Breast epithelium (tissue), 4 donors: ENCODE data around the gene SCG5. TPM values are rescaled to one million over a fixed set of nuclear protein-coding genes. Genes with fewer than 3 reads are reported as not detected.

Experiments
- DNase-seq, 2 donors: peaks; one replicate each; pipeline ENCODE4 v3.0.0-alpha.2; 2019; ENCODE audit warnings: low spot score in 2 of 2
- H3K27ac ChIP-seq, 2 donors: fragments of 200-600 bp; sonication (generic) in 1 of 2; one replicate each; pipeline ENCODE4 v1.5.1; 2016 to 2019; ENCODE audit warnings: mild to moderate bottlenecking in 1 of 2
- H3K27me3 ChIP-seq, 2 donors: fragments of 200-600 bp; sonication (generic) in 1 of 2; one replicate each; pipeline versions ENCODE4 v1.5.1 to v1.6.0; 2017 to 2019; ENCODE audit warnings: control low read depth in 1 of 2, mild to moderate bottlenecking in 1 of 2
- H3K36me3 ChIP-seq: fragments of 200-600 bp; one replicate; pipeline ENCODE4 v1.5.1; 2019
- H3K4me1 ChIP-seq, 2 donors: fragments of 200-600 bp; sonication (generic); one replicate each; pipeline ENCODE4 v1.5.1; 2016 to 2019; ENCODE audit warnings: control low read depth in 1 of 2
- H3K4me3 ChIP-seq, 3 donors: fragments of 200-600 bp; sonication (generic); 1 replicate in 2 of 3; 2 replicates in 1 of 3; pipeline ENCODE4 v1.5.1; 2016 to 2019; ENCODE audit warnings: mild to moderate bottlenecking in 3 of 3, moderate library complexity in 2 of 3
- H3K9me3 ChIP-seq, 2 donors: fragments of 200-600 bp; sonication (generic) in 1 of 2; one replicate each; pipeline ENCODE4 v1.5.1; 2016 to 2019; ENCODE audit warnings: control low read depth in 1 of 2
- POLR2A ChIP-seq: fragments of 450-650 bp; IDR thresholded peaks from one replicate; pipeline ENCODE4 v1.6.1; 2016; ENCODE audit warnings: antibody characterized with exemption, mild to moderate bottlenecking, moderate library complexity
- POLR2AphosphoS5 ChIP-seq, 3 donors: sonication (generic); formaldehyde crosslinking; IDR thresholded peaks; one replicate each; pipeline ENCODE4 v1.6.1; 2017; ENCODE audit warnings: antibody characterized with exemption in 3 of 3
- intact Hi-C: fragments of 100-400 bp; cut with DNase I; formaldehyde crosslinking; loops from one replicate; pipeline ENCODE4 v1.15.1; 2023; ENCODE audit warnings: low total_unique reads
- total RNA-seq, 3 donors: library from RNA; depleted of rRNA; stranded (reverse); fragments of >200 nt; gene quantifications; one replicate each; pipeline ENCODE4 v1.1.0, GENCODE V29; 2016
- TF ChIP-seq, protein P1 (sequence below), 3 donors: fragments of 450-650 bp; IDR thresholded peaks; one replicate each; pipeline ENCODE4 v1.5.1; 2016 to 2017; ENCODE audit warnings: antibody characterized with exemption in 3 of 3, mild to moderate bottlenecking in 3 of 3, moderate library complexity in 3 of 3

The SCG5 gene
- total RNA-seq, 3 donors from 2014 or later: 5.0 to 11.1 TPM; not detected in 1

DNA sequence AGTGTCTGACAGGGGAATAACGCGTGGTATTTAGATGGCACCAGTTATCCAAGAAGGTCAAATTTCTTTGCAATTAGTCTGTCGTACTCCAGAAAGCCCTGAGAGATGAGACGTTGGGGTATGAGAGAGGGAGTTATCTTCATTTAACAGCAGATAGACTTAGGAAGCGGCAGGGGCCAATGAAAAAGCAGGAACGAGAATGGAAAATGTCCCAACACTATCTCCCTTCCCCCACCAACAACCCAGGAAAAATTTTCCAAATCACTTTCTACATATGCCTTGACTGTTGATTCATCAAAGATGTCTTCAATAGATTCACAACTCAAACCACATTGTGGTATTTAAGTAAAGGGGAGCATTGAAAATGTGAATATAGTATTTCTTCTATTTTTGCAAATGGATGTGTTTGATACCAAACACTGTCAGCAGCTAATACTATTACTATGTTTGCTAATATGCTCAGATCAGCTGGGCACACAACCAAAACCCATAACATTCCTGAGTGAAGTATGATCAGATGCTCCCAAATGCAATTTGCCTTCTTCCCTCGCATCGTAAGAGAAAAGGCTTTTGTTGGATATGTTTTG is 63.0 kb downstream of the SCG5 start:
- intact Hi-C loops: no loop called here
- Histone ChIP-seq H3K4me3 (no peak overlapping the region), H3K4me1 (no peaks in the 10 kb centered on the region), H3K27me3 (no peaks in the 10 kb centered on the region), H3K27ac (no peak overlapping the region), H3K9me3 (no peaks in the 10 kb centered on the region), H3K36me3 (no peaks in the 10 kb centered on the region)
- no peak for DNase-seq
- TF ChIP-seq POLR2A (no peak), POLR2AphosphoS5 (IDR thresholded peaks at IDR 0.05) (no peak)
- TF ChIP-seq, protein P1, sequence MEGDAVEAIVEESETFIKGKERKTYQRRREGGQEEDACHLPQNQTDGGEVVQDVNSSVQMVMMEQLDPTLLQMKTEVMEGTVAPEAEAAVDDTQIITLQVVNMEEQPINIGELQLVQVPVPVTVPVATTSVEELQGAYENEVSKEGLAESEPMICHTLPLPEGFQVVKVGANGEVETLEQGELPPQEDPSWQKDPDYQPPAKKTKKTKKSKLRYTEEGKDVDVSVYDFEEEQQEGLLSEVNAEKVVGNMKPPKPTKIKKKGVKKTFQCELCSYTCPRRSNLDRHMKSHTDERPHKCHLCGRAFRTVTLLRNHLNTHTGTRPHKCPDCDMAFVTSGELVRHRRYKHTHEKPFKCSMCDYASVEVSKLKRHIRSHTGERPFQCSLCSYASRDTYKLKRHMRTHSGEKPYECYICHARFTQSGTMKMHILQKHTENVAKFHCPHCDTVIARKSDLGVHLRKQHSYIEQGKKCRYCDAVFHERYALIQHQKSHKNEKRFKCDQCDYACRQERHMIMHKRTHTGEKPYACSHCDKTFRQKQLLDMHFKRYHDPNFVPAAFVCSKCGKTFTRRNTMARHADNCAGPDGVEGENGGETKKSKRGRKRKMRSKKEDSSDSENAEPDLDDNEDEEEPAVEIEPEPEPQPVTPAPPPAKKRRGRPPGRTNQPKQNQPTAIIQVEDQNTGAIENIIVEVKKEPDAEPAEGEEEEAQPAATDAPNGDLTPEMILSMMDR (IDR thresholded peaks at IDR 0.05): no peak

DNA sequence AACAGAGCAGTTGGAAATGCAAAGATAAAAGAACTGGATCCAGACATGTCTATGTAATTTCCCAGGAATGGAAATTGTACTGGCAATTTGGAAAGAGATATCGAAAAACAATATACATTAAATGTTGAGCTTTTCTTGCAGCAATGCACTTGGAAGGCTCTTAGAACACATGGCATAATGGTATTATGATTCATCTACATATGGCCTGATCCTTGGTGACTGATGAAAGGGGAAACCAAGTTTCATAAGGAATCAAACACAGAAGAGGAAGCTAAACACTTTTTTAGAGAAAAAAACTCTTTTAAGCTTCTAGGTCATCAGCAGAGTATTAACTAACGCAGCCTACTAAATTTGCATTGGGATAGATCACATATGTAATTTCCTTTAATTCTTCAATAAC is 63.9 kb downstream of the SCG5 start:
- Histone ChIP-seq H3K27me3 (no peaks in the 10 kb centered on the region), H3K4me3 (no peak overlapping the region), H3K4me1 (no peaks in the 10 kb centered on the region), H3K27ac (no peak overlapping the region), H3K36me3 (no peaks in the 10 kb centered on the region), H3K9me3 (no peaks in the 10 kb centered on the region)
- no peak for DNase-seq
- intact Hi-C loops: no loop called here
- TF ChIP-seq POLR2A: no peak
- TF ChIP-seq POLR2AphosphoS5 (IDR thresholded peaks at IDR 0.05): no peak
- TF ChIP-seq, protein P1 (IDR thresholded peaks at IDR 0.05): no peak

DNA sequence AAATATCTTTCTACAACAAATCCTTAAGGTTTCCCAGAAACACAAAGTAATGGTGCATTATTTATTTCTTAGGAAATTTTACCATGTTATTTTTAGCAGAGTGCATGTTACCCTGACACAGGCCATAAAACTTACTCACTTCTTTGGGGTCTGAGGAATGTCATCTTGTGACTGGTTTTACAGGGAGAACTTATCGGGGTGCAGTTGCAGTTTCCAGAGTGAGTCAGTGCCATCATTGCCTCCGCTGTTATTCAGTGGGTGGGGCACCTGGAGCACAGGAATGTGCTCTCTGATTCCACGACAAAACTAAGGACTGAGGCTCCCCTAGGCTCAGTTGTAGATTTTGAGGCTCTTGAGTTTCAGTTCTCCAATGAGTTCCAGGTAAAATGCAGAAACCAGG is 65.2 kb downstream of the SCG5 start:
- no peaks in the 10 kb centered on the region for H3K27me3 ChIP-seq
- intact Hi-C loops: no loop called here
- TF ChIP-seq, protein P1 (IDR thresholded peaks at IDR 0.05): no peak
- TF ChIP-seq POLR2AphosphoS5 (IDR thresholded peaks at IDR 0.05) (no peak), POLR2A (no peak)
- no peaks in the 10 kb centered on the region for H3K4me1 ChIP-seq
- H3K9me3 ChIP-seq: no peaks in the 10 kb centered on the region
- no peak for DNase-seq
- no peak overlapping the region for H3K27ac ChIP-seq
- no peaks in the 10 kb centered on the region for H3K36me3 ChIP-seq
- H3K4me3 ChIP-seq: no peak overlapping the region

DNA sequence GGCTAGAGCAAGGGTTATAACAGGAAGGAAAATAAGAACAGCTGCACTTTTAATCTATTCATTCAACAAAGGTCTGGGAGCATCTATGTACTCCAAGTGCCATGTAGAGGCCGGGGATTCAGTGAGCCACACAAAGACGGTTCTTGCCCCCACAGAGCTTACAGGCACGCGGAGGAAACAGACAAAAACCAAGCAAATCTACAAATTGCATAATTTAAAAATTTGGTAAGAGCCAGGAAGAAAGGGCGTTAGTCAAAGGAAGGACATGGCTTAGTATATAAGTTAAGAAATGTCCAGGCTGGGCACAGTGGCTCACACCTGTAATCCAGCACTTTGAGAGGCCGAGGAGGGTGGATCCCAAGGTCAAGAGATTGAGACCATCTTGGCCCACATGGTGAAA is 65.9 kb downstream of the SCG5 start:
- TF ChIP-seq POLR2A (no peak), POLR2AphosphoS5 (IDR thresholded peaks at IDR 0.05) (no peak)
- TF ChIP-seq, protein P1 (IDR thresholded peaks at IDR 0.05): no peak
- DNase-seq: no peak
- intact Hi-C loops: no loop called here
- no peaks in the 10 kb centered on the region for H3K9me3 ChIP-seq
- H3K27ac ChIP-seq: no peak overlapping the region
- no peaks in the 10 kb centered on the region for H3K27me3 ChIP-seq
- no peak overlapping the region for H3K4me3 ChIP-seq
- H3K36me3 ChIP-seq: no peaks in the 10 kb centered on the region
- H3K4me1 ChIP-seq: no peaks in the 10 kb centered on the region

DNA sequence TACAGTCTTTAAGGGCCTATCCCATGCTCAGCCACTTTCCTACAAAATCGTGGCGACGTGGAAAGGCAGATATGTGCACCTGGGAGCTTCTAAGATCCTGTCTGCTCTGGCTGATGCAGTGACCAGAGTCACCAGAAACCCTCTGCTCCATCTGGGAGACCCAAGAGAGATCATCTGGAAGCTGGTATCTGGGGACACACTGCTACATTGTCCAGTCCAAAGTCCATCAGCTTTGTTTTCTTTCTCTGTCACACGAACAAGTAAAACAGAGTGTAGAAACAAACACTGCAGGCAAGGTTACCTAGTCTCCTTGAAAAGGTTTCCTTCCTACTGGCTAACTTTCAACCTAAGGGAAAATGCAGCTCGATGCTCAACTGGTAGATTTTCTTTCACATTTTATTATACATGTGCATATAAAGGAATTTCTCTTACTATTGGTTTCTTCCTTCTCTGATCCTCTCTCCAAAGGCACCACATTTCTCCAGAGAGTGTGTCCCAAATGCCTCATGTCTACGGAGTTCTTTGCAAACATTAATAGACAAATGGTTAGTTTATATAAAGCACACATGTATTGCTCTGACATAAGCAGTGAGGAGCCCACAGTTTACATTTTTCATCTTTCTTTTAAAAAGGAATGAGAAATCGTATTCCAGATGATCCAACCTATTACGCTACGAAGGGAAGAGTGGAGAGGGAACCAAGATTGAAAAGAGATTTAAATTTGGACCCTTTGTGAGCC is 68.0 kb downstream of the SCG5 start:
- Histone ChIP-seq H3K4me3 (no peak overlapping the region), H3K36me3 (no peaks in the 10 kb centered on the region), H3K4me1 (no peaks in the 10 kb centered on the region), H3K27ac (no peak overlapping the region), H3K27me3 (no peaks in the 10 kb centered on the region), H3K9me3 (no peaks in the 10 kb centered on the region)
- no peak for DNase-seq
- intact Hi-C loops: no loop called here
- TF ChIP-seq, protein P1 (IDR thresholded peaks at IDR 0.05): no peak
- TF ChIP-seq POLR2AphosphoS5 (IDR thresholded peaks at IDR 0.05): no peak
- no peak for TF ChIP-seq POLR2A
